Measurements from ENCODE around the gene MTHFD2L. TPM values are rescaled to one million over a fixed set of nuclear protein-coding genes. Genes with fewer than 3 reads are reported as not detected.
A peak's percentile ranks its signal among the peaks of the same experiment; 100 is the strongest.
"Not testable (repeated sequence)": the region's sequence is repeated elsewhere in the genome, so short reads cannot be mapped to it uniquely, and the experiment has no call there.

The MTHFD2L gene
- total RNA-seq, 1 experiment from 2014 or later: 8.4 TPM

DNA sequence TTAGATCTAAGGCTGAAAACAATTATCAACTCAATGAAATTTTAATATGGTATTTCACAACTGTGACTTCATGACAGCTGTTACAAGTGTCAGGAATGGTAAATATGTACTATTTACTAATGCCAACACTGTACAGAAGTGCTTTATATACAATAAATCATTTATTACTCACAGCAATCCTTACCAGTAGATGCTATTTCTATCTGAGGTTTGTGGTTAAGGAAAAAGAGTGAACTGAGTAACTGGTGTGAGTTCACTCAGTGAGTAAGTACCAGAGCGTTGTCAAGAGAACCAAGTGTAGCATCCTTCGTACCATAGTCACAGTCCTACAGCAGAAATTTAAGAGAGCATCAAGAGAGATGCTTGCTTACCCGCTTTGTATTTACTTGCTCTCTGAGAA, 23.3 kb downstream of the MTHFD2L start:
- Histone ChIP-seq H3K4me1 (replicated peaks) (no peaks in the 10 kb centered on the region), H3K27ac (no peak overlapping the region), H3K9me3 (replicated peaks) (no peaks in the 10 kb centered on the region), H3K36me3 (no peaks in the 10 kb centered on the region), H3K4me3 (no peak overlapping the region), H3K27me3 (replicated peaks) (peaks cover 4% of the 10 kb centered on the region; the same call in 1 of the 2 replicates)
- no peak for DNase-seq (ENCODE audit: low read depth in 1 of 2, low spot score in 2 of 2)

GRCh38 chr4:74188912-74189311, 31.0 kb downstream of the MTHFD2L start:
- H3K27me3 ChIP-seq (replicated peaks): peaks cover 4% of the 10 kb centered on the region; the same call in 1 of the 2 replicates
- H3K36me3 ChIP-seq: no peaks in the 10 kb centered on the region
- no peak overlapping the region for H3K27ac ChIP-seq
- no peak overlapping the region for H3K4me3 ChIP-seq
- H3K9me3 ChIP-seq (replicated peaks): no peaks in the 10 kb centered on the region
- no peak for DNase-seq (ENCODE audit: low read depth in 1 of 2, low spot score in 2 of 2)
- H3K4me1 ChIP-seq (replicated peaks): no peaks in the 10 kb centered on the region

- no peaks in the 10 kb centered on the region for H3K36me3 ChIP-seq
- no peak overlapping the region for H3K4me3 ChIP-seq
- no peaks in the 10 kb centered on the region for H3K9me3 ChIP-seq (replicated peaks)
- H3K4me1 ChIP-seq (replicated peaks): no peaks in the 10 kb centered on the region
- peaks cover 4% of the 10 kb centered on the region; the same call in 1 of the 2 replicates for H3K27me3 ChIP-seq (replicated peaks)
- no peak overlapping the region for H3K27ac ChIP-seq
- peak in 1 of 2 experiments; percentile 47 for DNase-seq (ENCODE audit: low read depth in 1 of 2, low spot score in 2 of 2)
These were observed 31.6 kb downstream of the MTHFD2L start for GRCh38 chr4:74189331-74190043.

- no peaks in the 10 kb centered on the region for H3K4me1 ChIP-seq (replicated peaks)
- no peak overlapping the region for H3K27ac ChIP-seq
- H3K27me3 ChIP-seq (replicated peaks): peaks cover 4% of the 10 kb centered on the region; the same call in 1 of the 2 replicates
- no peaks in the 10 kb centered on the region for H3K9me3 ChIP-seq (replicated peaks)
- no peak overlapping the region for H3K4me3 ChIP-seq
- H3K36me3 ChIP-seq: no peaks in the 10 kb centered on the region
- DNase-seq (ENCODE audit: low read depth in 1 of 2, low spot score in 2 of 2): no peak
These were observed 32.4 kb downstream of the MTHFD2L start for GRCh38 chr4:74190332-74190731.

- H3K4me3 ChIP-seq: no peak overlapping the region
- no peaks in the 10 kb centered on the region for H3K9me3 ChIP-seq (replicated peaks)
- no peak overlapping the region for H3K27ac ChIP-seq
- H3K27me3 ChIP-seq (replicated peaks): no peaks in the 10 kb centered on the region
- H3K36me3 ChIP-seq: no peaks in the 10 kb centered on the region; the same call in 1 of the 2 replicates
- no peaks in the 10 kb centered on the region for H3K4me1 ChIP-seq (replicated peaks)
- DNase-seq (ENCODE audit: low read depth in 1 of 2, low spot score in 2 of 2): no peak
These were observed 33.0 kb downstream of the MTHFD2L start for GRCh38 chr4:74190919-74191397.

DNA sequence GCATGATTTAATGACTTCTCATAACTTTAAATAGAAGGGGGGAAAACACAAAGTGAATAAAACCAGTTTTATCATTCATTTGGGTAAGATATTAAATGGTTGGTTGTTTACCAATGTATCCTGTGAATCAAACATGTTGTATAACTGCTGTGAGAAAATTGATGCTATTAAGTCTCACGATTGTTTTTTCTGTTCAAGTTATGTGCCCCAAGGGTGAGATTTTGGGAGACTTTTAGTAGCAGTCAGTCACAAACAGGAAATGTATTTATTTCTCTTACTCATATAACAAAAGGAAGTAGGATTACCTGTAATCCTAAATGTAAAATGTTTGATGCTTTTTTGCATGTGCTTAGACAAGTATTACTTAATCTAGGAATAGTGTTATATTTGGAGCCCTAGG, 39.2 kb downstream of the MTHFD2L start:
- H3K9me3 ChIP-seq (replicated peaks): no peaks in the 10 kb centered on the region
- peaks cover 10% of the 10 kb centered on the region; the same call in 1 of the 2 replicates for H3K4me1 ChIP-seq (replicated peaks)
- no peaks in the 10 kb centered on the region; the same call in 1 of the 2 replicates for H3K36me3 ChIP-seq
- DNase-seq (ENCODE audit: low read depth in 1 of 2, low spot score in 2 of 2): no peak
- H3K27ac ChIP-seq: no peak overlapping the region
- no peak overlapping the region for H3K4me3 ChIP-seq
- H3K27me3 ChIP-seq (replicated peaks): no peaks in the 10 kb centered on the region

GRCh38 chr4:74202062-74202586, 44.2 kb downstream of the MTHFD2L start:
- Histone ChIP-seq H3K27ac (no peak overlapping the region), H3K4me1 (replicated peaks) (peaks cover 43% of the 10 kb centered on the region), H3K4me3 (no peak overlapping the region), H3K27me3 (replicated peaks) (no peaks in the 10 kb centered on the region), H3K9me3 (replicated peaks) (no peaks in the 10 kb centered on the region), H3K36me3 (no peaks in the 10 kb centered on the region)
- peak in 1 of 2 experiments; percentile 76 for DNase-seq (ENCODE audit: low read depth in 1 of 2, low spot score in 2 of 2)

- no peaks in the 10 kb centered on the region for H3K9me3 ChIP-seq (replicated peaks)
- no peak overlapping the region for H3K27ac ChIP-seq
- no peaks in the 10 kb centered on the region for H3K27me3 ChIP-seq (replicated peaks)
- H3K4me3 ChIP-seq: no peak overlapping the region
- H3K4me1 ChIP-seq (replicated peaks): peaks cover 47% of the 10 kb centered on the region
- H3K36me3 ChIP-seq: no peaks in the 10 kb centered on the region
- DNase-seq (ENCODE audit: low read depth in 1 of 2, low spot score in 2 of 2): no peak
These were observed 45.5 kb downstream of the MTHFD2L start for GRCh38 chr4:74203467-74203866.

DNA sequence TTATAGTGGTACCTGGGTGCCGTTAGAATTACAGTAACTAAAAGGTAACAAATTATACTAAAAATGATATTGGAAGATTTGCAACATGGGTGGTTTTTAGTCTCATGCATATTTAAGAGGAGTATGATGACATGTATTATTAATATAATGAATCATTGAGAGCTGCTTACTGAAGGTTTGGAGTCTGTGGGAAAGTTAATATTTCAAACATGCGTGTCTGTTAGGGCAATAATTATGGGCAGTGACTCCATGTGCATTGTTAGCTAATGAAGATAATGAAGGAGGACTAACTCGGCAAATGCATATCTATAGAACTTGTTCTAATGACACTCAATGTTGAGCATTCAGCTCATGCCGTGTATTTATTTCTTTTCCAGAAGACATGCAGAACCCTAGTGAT, 47.1 kb downstream of the MTHFD2L start:
- no peak overlapping the region for H3K27ac ChIP-seq
- no peak for DNase-seq (ENCODE audit: low read depth in 1 of 2, low spot score in 2 of 2)
- H3K36me3 ChIP-seq: no peaks in the 10 kb centered on the region
- H3K4me3 ChIP-seq: no peak overlapping the region
- peaks cover 47% of the 10 kb centered on the region for H3K4me1 ChIP-seq (replicated peaks)
- H3K27me3 ChIP-seq (replicated peaks): no peaks in the 10 kb centered on the region
- no peaks in the 10 kb centered on the region for H3K9me3 ChIP-seq (replicated peaks)

GRCh38 chr4:74205559-74205958, 47.6 kb downstream of the MTHFD2L start:
- no peaks in the 10 kb centered on the region for H3K27me3 ChIP-seq (replicated peaks)
- no peak overlapping the region for H3K4me3 ChIP-seq
- no peak for DNase-seq (ENCODE audit: low read depth in 1 of 2, low spot score in 2 of 2)
- no peaks in the 10 kb centered on the region for H3K9me3 ChIP-seq (replicated peaks)
- peak overlapping the region; percentile 68 for H3K27ac ChIP-seq
- H3K4me1 ChIP-seq (replicated peaks): peaks cover 47% of the 10 kb centered on the region
- no peaks in the 10 kb centered on the region for H3K36me3 ChIP-seq

DNA sequence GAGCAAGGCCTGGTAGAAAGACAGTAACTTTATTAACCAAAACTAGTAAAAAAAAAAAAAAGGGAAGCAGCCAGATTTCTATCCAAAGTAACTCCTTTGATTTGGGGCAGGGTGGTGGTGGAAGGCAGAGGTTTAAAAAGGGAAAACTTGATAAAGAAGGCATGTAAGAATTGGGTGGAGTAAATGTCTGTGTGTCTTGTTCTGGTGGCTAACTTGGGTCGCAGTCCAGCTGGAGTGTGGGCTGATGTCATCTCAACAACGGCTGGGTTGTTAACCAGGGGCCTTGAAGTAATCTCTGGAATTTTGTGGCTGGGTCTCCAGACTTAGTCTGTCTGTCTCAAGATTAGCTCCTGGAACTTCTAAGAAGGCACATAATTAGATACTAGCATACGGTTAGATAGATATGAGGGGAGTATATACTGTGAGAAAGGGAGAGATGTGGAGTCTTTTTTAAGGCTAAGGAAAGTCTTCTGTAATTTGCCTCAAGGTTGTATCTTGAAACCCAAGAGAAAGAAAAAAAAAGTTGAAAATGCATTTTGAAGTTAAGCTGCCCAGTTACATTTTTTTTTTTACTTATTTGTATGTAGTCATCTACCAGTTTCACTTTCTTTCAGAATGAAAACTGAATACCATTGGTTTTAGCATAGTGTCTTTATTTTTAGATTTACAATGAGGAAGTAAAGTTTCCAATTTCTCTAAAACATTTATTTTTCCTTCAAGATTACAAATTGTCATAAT, 48.3 kb downstream of the MTHFD2L start:
- Histone ChIP-seq H3K27ac (peak overlapping the region; percentile 68), H3K4me1 (replicated peaks) (peaks cover 44% of the 10 kb centered on the region), H3K27me3 (replicated peaks) (no peaks in the 10 kb centered on the region), H3K36me3 (no peaks in the 10 kb centered on the region), H3K9me3 (replicated peaks) (no peaks in the 10 kb centered on the region), H3K4me3 (no peak overlapping the region)
- peak; percentile 62 to 66 for DNase-seq (ENCODE audit: low read depth in 1 of 2, low spot score in 2 of 2)

DNA sequence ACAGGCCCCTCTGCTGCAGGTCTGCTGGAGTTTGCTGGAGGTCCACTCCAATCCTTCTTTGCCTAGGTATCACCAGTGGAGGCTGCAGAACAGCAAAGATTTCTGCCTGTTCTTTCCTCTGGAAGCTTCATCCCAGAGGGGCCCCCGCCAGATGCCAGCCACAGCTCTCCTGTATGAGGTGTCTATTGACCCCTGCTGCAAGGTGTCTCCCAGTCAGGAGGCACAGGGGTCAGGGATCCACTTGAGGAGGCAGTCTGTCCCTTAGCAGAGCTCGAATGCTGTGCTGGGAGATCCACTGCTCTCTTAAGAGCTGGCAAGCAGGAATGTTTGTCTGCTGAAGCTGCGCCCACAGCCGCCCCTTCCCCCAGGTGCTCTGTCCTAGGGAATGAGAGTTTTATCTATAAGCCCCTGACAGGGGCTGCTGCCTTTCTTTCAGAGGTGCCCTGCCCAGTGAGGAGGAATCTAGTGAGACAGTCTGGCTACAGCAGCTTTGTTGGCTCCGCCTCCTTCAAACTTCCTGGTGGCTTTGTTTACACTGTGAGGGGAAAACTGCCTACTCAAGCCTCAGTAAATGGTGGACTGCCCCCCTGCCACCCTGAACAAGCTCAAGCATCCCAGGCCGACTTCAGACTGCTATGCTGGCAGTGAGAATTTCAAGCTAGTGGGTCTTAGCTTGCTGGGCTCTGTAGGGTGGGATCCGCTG, 56.7 kb downstream of the MTHFD2L start:
- H3K9me3 ChIP-seq (replicated peaks); DNase-seq (ENCODE audit: low read depth in 1 of 2, low spot score in 2 of 2); H3K27me3 ChIP-seq (replicated peaks); H3K4me3 ChIP-seq; H3K4me1 ChIP-seq (replicated peaks); H3K27ac ChIP-seq; H3K36me3 ChIP-seq: not testable (repeated sequence)

- not testable (repeated sequence) for H3K9me3 ChIP-seq (replicated peaks); H3K27me3 ChIP-seq (replicated peaks); H3K4me1 ChIP-seq (replicated peaks); H3K4me3 ChIP-seq; H3K36me3 ChIP-seq; H3K27ac ChIP-seq; DNase-seq (ENCODE audit: low read depth in 1 of 2, low spot score in 2 of 2)
These were observed 57.3 kb downstream of the MTHFD2L start for GRCh38 chr4:74215236-74215635.

All from SJSA1 (cell line).